Epidermal melanocyte (primary cell): ENCODE data around the gene CYBB.

Source experiments
- DNase-seq: peaks from one replicate; pipeline ENCODE4 v3.0.0; 2011; ENCODE audit warnings: low spot score; ENCODE audit not compliant: insufficient read length

Gene CYBB

DNA sequence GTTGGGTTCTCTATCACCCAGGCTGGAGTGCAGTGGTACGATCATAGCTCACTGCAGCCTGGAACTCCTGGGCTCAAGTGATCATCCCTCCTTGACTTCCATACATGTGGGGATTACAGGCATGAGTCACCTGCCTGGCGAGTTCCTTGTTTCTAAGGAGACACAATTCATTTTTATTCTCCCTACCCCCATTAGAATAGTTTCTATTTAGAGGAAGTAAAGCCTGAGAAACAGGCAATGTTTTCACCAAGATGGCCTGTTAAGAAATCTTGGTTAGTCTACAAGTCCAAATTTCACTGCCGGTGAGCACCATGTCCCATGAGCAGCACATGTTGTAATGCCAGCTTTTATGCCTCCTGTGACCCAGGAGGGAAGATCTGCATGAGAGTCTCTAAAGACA, 5.7 kb downstream of the CYBB start:
- no peak for DNase-seq

DNA sequence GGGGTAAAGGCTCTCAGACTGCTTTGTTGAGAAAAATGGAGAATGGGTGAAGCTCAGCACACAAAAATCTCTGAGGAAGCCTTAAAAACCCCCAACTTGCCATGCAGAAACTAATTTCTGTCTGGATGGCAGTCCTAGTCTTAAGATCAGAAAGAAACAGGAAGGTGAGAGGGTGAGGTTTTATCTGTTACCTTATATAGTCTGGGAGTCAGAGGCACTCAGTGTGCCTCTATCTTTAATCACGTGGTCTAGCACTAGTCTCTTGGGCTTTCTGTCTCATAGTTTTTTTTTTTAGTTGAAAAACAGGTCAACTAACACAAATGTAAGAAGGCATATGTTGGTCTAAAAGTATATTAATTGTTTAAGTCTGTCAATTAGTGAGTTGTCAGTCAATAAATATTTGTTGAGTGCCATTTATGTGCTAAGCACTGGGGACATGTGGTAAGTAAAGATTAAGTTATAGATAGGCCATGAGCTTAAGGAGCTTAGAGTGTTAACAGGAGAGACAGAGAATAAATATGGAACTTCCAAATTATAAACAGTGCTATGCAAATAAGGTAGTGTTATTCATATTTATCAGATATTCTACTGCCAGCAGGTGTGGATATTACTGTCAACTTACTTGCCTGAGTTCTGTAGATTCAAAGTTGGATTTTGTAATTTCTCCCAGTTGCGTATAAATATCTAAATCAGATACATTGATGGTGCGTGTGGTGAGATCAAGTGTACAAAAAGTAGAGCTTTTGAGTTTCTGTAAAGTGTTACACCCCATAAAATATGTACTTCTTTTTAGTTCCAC, 7.0 kb downstream of the CYBB start:
- DNase-seq = no peak

DNA sequence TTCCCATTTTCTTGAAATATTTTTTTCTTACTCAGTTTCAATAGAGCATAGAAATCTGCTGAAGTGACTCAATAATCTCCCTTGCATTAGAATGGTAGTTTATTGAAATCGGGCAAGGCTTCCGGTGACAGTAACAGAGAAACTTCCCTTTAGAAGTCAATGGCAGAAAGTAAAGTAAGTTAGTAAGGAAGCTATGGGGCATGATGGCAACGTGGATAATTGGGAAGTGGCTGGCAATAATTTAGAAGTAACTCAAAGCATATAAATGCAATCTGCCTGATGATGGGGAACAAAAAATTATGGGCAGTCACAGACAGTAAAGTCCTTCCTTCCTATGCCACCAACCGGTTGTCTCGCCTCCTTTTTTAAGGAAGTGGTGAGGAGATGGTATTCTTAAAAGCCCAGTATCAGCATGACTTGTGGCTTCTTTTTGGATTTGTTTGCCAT, 7.6 kb downstream of the CYBB start:
- DNase-seq = no peak

DNA sequence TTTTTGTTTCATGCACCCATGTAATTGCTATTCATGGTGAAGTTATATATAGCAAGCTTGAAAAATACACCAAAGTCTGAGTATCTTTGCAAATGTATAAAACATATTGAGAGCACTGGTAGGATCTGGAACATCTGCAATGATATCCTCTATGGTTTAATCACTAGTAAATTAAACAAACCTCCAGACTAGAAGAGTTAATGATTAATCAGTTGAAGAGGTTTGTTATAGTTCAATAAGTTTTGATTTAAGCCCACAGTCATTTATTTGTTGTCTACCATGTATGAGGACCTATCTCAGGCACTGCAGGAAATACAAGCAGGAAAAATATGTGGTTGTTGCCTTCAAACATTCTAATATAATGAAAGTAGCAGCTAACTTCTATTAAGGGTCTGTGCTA, 16.5 kb downstream of the CYBB start:
- no peak for DNase-seq

DNA sequence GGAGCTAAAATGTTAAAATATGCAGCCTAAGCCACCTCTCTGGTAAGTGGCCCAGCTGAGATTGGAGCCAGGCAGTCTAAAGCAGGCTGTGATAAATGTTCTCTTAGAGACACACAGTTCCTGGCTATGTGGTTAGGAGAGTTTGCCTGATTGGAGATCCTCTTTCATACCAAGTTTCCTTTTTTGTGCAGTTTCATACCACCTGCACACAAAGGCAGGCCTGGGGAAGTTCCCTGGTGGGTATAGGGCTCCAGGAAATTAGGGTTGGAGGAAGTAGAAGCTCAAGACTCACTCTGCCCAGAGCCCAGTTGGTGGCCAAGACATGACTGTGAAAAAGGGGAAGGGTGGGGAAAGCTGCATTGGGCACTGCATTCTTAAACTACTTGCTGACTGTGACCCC, 16.9 kb downstream of the CYBB start:
- no peak for DNase-seq

DNA sequence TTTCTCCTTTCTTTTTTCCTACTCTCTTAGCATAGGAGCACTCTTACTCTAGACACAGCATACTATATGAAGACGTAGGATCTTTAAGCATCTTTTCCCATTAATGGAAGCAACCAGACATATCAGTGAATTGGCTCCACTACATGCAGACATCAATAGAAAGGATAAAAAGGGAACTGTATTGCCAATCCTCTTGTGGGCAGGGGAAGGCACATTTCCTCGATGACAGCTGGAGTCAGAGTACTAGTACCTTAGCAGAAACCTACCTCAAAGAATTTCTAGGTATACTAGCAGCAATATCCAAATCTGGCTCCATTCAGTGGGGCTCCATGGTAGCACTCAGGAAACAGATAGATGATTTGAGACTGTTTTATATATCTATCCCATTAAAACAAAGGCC, 20.1 kb downstream of the CYBB start:
- no peak for DNase-seq

DNA sequence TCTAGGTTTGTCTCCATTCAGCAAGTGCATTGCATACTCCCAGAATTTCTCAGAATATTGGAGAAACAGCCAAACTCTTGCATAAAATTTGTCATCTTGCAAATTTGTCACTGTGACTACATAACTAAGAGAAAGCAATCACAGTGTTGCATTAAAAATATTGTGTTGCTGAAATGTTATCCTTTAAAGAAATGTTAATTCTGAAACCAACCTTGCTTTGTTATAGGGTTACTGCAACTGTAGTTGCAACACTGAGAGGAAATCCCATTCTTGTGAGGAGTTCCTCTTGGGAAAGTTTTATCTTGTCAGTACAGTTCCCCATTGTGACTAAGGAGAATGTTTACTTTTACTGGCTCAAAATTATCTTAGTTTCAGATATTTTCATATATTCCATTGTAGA, 20.9 kb downstream of the CYBB start:
- DNase-seq = no peak

DNA sequence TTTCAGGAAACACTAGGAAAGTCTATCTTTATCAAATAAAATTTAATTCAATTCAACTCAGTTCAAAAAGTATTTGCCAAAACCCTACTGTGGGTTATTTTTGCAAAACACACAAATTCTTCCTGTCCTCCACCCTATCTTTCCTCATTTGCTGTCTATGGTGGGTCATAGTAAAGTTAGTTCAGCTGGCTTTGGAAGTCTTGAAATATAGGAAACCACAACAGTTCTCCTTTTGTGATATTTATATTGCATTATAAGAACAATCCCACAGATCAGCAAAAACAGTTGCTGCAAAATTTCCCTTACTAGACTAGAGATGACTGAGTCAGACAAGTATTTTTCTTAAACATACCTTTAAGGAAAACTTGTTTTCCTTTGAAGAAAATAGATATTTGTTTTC, 22.2 kb downstream of the CYBB start:
- no peak for DNase-seq

DNA sequence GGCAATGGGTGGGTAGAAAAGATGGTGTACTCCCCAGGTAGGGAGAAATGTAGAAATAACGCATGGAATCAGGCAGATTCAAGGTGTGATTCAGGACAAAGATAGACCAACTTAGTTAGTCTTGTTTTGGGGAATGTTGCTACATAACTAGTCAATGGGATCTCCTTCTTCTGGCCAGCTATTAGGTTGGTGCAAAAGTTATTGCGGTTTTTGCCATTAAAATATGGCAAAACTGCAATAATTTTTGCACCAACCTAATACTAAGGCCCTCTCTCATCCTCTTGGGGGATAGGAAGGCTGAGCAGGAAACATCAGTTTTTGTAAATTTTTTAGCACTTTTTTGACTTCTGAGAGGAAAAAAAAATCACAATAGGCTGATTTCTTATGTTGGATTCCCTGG, 23.2 kb downstream of the CYBB start:
- DNase-seq = no peak

DNA sequence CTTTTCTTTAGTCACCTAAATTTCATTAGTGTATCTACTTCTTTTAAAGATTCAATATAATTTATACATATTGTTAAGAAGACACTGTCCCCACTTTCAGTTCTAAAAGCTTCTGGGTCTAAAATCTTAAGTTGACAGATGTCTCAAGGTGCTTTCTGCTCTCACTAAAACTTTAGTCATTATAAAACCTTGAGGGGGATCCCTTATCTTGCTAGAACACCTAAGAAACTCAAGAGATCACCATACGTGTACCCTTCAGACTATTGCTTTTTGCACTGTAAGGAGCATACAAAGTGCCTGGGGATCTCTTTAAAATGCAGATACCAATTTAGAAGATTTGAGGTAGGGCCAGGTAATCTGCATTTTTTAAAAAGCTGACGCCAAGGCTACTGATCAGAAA, 30.1 kb downstream of the CYBB start:
- DNase-seq = no peak

DNA sequence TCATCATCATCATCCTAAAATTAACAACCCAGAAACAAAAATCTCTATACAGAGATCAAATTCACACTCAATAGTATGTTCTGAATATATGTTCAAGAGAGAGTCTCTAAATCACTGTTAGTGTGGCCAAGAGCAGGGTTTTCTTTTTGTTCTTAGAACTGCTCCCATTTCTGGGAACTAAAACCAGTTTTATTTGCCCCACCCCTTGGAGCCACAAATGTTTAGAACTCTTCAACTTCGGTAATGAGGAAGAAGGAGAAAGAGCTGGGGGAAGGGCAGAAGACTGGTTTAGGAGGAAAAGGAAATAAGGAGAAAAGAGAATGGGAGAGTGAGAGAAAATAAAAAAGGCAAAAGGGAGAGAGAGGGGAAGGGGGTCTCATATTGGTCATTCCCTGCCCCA, 32.3 kb downstream of the CYBB start:
- no peak for DNase-seq

DNA sequence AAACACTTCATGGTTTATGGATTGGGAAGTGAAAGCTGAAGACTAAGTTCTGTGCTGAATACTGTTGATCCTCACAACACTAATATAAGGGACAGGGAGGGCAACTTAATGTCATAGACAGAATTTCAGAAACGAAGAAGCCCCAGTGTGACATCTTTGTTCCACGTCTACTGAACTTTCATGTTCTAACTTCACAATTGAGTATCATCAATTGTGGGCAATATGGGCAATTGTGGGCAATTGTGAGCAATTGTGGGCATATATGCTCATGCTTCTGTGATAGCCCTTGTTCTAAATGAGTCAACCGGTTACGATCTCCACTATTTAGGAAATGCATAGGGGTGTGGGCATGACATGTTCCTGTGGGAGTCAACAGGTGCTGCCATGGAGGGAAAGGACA, 33.7 kb downstream of the CYBB start:
- DNase-seq = no peak

DNA sequence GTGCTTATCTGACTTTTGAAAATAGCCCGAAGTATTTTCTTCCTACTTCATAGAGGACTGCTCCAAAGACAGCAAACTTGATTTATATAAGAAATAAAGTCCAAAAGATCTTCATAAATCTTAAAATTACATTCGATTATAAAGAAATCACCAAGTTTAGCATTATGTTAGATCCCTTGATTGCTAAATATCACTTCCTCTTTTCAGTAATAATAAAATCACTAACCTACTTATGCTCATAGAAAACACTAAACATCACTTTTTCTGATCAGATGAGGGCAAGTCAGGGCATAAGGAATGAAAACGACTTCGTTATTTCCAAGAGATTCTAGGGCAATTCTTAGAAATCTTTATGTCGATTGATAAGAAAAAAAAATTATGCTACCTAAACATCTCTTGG, 35.5 kb downstream of the CYBB start:
- no peak for DNase-seq

DNA sequence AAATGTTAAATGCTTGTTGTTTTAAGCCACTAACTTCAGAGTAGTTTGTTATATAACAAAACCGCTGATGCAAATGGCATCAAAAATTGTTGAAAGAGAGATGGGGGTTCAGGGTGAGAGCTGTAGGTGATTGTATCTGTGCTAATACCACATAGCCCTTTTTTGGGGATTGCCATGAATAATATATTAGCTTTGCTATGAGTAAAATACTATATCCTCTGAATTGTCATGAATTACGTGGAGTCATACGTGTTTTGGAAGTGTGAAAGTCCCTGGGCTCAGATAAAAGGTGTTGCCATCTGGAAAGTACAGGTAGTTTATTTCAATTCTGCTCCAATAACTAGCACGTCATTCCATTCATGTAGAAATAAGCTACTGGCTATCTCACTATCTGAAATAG, 36.9 kb downstream of the CYBB start:
- DNase-seq = no peak

DNA sequence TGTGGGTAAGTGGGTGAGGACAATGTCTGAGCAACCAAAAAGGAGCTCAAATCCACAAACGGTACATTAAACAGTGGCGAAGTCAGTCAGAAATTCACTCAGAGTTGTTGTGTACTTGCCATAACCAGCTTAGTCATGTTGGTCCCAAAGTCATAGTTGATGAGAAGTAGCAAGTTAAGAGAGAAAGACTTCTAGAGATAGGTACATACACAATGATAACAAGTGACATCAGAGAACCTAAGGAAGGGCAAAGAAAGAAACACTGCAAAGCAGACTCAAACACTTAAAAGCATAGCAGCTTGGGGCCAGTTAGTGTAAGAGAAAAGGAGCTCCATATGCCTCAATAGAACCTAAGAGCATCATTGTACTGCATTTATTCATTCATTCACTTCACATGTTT, 37.3 kb downstream of the CYBB start:
- DNase-seq = no peak

DNA sequence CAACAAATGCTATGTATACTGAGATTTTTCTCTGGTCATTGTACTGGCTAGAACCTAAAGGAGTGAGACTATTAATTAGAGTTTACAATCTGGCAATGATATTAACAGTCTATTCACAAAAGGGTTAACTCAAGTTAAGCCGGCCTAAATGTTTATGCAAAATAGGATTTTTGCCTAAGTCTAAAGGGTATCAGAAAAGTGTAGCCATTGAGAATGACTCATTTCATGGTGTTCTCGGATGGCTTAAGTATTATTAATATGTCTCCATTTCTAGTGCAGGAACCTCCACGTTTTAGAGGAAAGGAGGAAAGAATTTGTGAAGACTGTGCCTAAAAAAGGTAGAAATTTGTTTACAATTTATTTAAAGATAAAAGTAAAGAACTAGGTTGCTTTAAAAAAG, 37.7 kb downstream of the CYBB start:
- no peak for DNase-seq

DNA sequence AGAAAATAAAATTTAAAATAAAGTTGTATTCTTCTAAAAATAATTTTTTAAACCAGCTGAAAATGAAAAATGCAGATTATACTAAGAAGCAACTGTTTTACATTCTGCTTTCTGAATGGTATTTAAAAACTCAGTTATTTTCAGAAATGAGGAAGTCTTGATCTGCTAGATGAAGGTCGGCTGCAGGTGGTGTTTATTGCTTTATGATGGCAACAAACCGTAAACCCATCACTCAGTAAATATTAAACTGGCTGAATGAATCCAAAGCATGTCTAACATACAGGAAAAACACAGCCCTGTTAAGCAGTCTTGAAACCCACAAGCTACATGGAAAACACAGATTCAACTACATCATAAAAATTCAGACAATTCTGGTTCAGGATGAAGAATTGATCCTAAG, 38.2 kb downstream of the CYBB start:
- no peak for DNase-seq

DNA sequence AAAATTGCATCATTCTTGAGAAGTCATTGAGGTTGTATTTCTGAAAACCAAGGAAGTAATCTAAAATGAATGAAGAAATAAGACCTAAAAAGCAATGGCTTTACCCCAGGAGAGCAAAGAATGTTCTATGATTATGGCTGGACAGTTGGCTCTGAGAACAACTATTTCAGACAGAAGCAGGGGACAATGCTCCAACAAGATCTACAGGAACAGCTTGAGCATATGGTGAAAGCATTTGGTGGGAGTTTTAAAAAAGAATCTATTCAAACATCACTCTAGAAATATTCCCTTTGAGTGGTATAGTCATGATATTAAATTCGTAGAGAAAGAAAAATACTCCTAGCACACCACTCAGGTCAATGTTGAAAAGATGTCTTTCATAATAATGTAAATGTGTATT, 40.8 kb downstream of the CYBB start:
- no peak for DNase-seq

DNA sequence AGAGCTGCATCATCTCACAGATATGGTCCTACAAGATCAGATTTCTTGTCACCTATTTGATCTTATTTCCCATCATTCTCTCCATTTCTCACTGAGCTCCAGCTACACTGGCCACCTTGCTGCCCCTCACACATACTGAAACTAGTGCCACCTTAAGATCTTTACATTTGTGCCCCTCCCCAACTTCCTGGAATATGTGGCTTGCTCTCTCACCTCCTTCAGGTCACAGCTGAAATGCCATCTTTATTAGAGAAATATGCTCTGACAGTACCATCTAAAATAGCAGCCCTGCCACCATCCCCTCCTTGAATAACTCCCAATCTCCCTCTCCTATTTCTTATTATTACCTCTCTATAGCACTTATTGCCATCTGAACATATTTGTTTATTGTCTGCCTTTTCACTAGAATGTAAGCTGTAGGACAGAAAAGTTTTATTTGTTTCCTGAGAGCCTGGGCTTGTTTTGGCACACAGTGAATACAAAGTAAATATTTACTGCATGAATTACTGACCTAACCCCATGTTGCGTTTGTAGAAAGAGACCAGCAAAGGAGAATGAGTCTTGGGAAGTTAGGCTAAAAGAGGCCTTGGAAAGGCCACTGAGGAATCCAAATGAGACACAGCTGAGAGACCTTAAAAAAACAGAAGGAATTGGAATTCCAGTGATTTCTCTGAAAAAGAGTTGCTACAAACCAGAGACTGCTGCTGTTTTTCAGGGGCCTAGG, 44.8 kb downstream of the CYBB start:
- no peak for DNase-seq

DNA sequence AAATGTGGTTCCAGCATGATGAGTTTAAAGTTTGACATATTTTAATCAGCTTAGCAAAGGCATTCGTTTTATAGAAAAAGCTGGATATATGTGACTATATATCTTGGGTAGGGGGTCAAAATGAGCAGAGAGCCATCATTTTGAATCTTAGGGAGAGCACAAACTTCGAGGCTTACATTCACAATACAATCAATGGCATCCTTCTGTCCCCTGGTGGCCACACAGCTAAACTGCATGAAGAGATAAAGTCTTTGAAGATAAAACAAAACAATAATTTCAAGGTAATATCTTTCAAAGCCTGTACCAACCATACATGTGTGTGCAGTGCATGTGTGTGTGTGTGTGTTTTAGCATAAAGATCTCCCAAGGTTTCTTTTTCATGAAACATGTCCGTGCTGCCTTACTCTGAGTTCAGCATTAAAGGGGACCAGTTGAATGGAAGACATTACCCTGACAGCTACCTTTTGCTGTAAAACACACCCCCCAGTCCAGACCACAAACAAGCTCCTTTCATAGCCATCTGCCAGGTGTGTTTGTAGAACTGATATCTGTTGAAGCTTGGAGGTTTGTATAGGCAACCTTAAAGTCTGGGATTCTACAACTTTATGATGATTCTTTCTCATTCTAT, 45.5 kb downstream of the CYBB start:
- DNase-seq = no peak

DNA sequence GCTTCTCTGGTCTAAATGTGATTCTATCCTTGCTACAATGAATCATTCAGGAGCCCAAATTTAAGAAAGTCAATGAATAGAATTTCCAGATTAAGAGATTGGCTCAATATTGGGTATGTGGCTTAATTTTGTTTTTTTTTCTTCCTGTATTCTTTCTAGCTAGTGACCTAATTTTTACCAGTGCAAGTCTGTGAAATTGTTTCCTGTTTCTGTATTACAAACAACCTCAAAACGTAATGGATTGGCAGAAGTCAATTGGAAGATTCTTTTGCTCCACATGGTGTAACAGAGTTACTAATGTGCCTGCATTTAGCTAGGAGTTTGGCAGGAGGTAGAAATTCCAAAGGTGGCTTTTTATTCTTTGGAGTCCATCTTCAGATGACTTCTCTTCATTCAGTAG, 49.9 kb downstream of the CYBB start:
- DNase-seq = no peak

DNA sequence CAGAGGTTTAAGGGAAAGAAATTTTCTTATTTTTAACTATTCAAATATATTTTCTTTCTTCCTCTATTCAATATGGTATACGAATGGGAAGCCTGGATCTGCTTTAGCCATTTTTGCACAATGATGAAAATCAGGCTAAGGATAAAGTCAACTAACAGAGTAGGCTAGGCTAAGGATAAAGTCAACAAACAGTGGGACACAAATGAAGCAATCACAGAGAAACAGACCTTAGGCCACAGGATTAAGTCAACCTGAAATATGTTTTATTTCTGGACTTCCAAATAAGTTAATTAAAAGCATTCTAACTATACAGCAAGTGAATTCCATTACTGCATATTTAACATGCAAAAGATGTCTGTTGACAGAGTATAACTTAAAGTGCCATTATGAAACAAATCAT, 50.5 kb downstream of the CYBB start:
- no peak for DNase-seq

DNA sequence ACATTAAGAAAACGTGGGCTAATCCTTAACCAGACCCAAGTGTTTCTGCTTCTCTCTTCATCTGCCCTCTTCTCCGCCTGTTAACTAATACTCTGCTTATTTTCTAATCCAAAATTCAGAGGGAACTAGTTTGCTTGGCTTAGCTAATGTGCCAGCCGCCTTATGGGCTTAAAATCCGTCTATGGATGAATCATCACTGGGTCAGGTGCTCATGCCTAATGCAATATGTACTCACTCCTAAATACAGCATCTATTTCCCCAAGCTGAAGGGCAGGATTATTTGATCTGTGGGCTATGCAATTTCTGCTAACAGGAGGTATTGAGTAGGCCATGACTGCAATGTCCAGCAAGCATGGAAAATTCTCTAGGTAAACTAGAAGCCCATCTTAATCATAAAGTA, 55.1 kb downstream of the CYBB start:
- no peak for DNase-seq
